OCI-LY7 (cell line): Measurements from ENCODE around the gene AGR2. TPM values are rescaled to one million over a fixed set of nuclear protein-coding genes. Genes with fewer than 3 reads are reported as not detected.

Experiments used
- BruUV-seq: library from RNA; stranded (reverse); fragments of 400-500 nt; replicated peaks from 2 replicates; lab custom pipeline; 2021; lab: Mats Ljungman, UMichigan
- CTCF ChIA-PET: fragments of 300-600 bp; sonication (Branson Sonifier 250); formaldehyde crosslinking; loops from one replicate; lab custom pipeline; 2022; ENCODE audit warnings: antibody characterized with exemption; ENCODE audit not compliant: unreplicated experiment; lab: Charles Lee
- POLR2A ChIA-PET: fragments of 300-600 bp; sonication (Branson Sonifier 250); formaldehyde crosslinking; loops from one replicate; lab custom pipeline; 2022; ENCODE audit warnings: antibody characterized with exemption; lab: Charles Lee
- DNase-seq: peaks from one replicate; pipeline ENCODE4 v3.0.0-alpha.2; 2015; ENCODE audit warnings: low spot score
- H2AFZ ChIP-seq: fragments of 200-600 bp; sonication (generic), shearing (Covaris generic); 2 replicates; pipeline ENCODE4 v1.6.1; 2014; ENCODE audit warnings: mild to moderate bottlenecking, antibody characterized with exemption, low read length, moderate library complexity
- H3K27ac ChIP-seq: fragments of 200-600 bp; sonication (generic); 2 replicates; pipeline ENCODE4 v1.5.1; 2014; ENCODE audit warnings: mixed run types, low read depth, mild to moderate bottlenecking, moderate library complexity, low read length, inconsistent platforms; ENCODE audit not compliant: poor library complexity, severe bottlenecking
- H3K36me3 ChIP-seq: fragments of 200-600 bp; sonication (generic); 2 replicates; pipeline ENCODE4 v1.6.1; 2014; ENCODE audit warnings: mild to moderate bottlenecking, antibody characterized with exemption, low read length, moderate library complexity, mixed read lengths; ENCODE audit not compliant: insufficient read depth
- H3K4me1 ChIP-seq: fragments of 200-600 bp; sonication (generic); 2 replicates; pipeline ENCODE4 v1.5.1; 2014; ENCODE audit warnings: mild to moderate bottlenecking, low read length; ENCODE audit not compliant: insufficient read depth, poor library complexity, severe bottlenecking
- H3K4me2 ChIP-seq: fragments of 200-600 bp; sonication (generic); 2 replicates; pipeline ENCODE4 v1.6.1; 2014; ENCODE audit warnings: mild to moderate bottlenecking, low read length
- H3K4me3 ChIP-seq: fragments of 200-600 bp; sonication (generic); 2 replicates; pipeline ENCODE4 v1.5.1; 2014; ENCODE audit warnings: mild to moderate bottlenecking, low read depth, low read length; ENCODE audit not compliant: poor library complexity, severe bottlenecking
- H3K79me2 ChIP-seq: fragments of 200-600 bp; sonication (generic); 2 replicates; pipeline ENCODE4 v1.6.1; 2016; ENCODE audit warnings: low read depth, mild to moderate bottlenecking, low read length, moderate library complexity, mixed read lengths; ENCODE audit not compliant: insufficient read depth
- H3K9me2 ChIP-seq: fragments of 200-600 bp; sonication (generic); 2 replicates; pipeline ENCODE4 v1.6.1; 2016; ENCODE audit warnings: mild to moderate bottlenecking, low read length, mixed read lengths; ENCODE audit not compliant: insufficient read depth
- H3K9me3 ChIP-seq: fragments of 200-600 bp; sonication (generic); 2 replicates; pipeline ENCODE4 v1.6.1; 2014; ENCODE audit warnings: mild to moderate bottlenecking, mixed run types, low read length, mixed read lengths
- H4K20me1 ChIP-seq: fragments of 200-600 bp; sonication (generic); 2 replicates; pipeline ENCODE4 v1.6.1; 2014; ENCODE audit warnings: mild to moderate bottlenecking, antibody characterized with exemption, low read length, moderate library complexity, mixed read lengths; ENCODE audit not compliant: insufficient read depth
- CTCF ChIP-seq: fragments of 200-600 bp; sonication (generic); conservative IDR thresholded peaks from 2 replicates; pipeline ENCODE4 v1.5.1; 2014; ENCODE audit warnings: mild to moderate bottlenecking, antibody characterized with exemption, low read length, moderate library complexity, mixed read lengths
- EZH2phosphoT487 ChIP-seq: fragments of 200-600 bp; sonication (generic); IDR thresholded peaks from 2 replicates; pipeline ENCODE4 v1.6.1; 2018; ENCODE audit warnings: low read depth, borderline replicate concordance, mild to moderate bottlenecking, mixed run types, antibody characterized with exemption, low read length, moderate library complexity, mixed read lengths
- intact Hi-C: fragments of 100-400 bp; cut with micrococcal nuclease; formaldehyde crosslinking; loops from one replicate; pipeline ENCODE4 v1.10.0; 2022; ENCODE audit not compliant: unreplicated experiment
- total RNA-seq, 2 experiments: library from RNA; depleted of rRNA in 1 of 2; stranded (reverse); fragments of >200 nt in 1 of 2; shearing (Covaris generic) in 1 of 2; gene quantifications; 2 replicates each; pipeline ENCODE4 v1.2.3, GENCODE V29; 2014 to 2022

The AGR2 gene
- total RNA-seq, 2 experiments from 2014 or later: not detected

DNA sequence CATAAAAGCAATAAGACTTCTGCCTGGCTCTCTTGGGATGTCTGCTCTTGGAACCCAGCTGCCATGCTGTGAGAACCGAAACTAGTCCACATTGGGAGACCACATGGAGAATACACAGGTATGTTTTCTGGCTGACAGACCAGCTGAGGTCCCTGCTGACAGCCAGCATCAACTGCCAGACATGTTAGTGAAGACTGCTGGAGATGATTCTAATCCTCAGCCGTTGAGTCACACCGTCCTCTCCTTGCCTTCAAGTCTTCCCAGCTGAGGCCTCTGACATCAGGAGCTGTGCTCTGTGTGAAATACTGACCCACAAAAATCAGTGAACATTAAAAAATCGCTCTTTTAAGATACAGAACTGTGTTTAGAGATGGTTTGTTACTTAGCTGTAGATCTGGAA lies 36.9 kb upstream of the AGR2 start:
- TF ChIP-seq EZH2phosphoT487: no peak
- no peaks in the 10 kb centered on the region for H3K36me3 ChIP-seq
- ChIA-PET POLR2A (interaction anchor here (0.9 kb wide), 1 partner anchor 18 kb away, joined by 3 read pairs; no protein-coding TSS in a partner anchor), CTCF (no interaction called here)
- H3K4me1 ChIP-seq: no peaks in the 10 kb centered on the region
- intact Hi-C loops: no loop called here
- no peaks in the 10 kb centered on the region for H3K79me2 ChIP-seq
- no peaks in the 10 kb centered on the region for H3K9me3 ChIP-seq
- no peaks in the 10 kb centered on the region for H4K20me1 ChIP-seq
- no TSS peak for BruUV-seq
- H3K4me3 ChIP-seq: no peak overlapping the region
- no peak overlapping the region for H2AFZ ChIP-seq
- H3K27ac ChIP-seq: no peak overlapping the region
- no peak overlapping the region for H3K4me2 ChIP-seq
- H3K9me2 ChIP-seq: no peaks in the 10 kb centered on the region
- DNase-seq: no peak

GRCh38 chr7:16840094-16840493 lies 35.3 kb upstream of the AGR2 start:
- POLR2A ChIA-PET: interaction anchor here (0.6 to 1.1 kb wide), 5 partner anchors 13 to 285 kb away, joined by 3 to 4 read pairs (median 3); no protein-coding TSS in a partner anchor
- Histone ChIP-seq H3K4me1 (no peaks in the 10 kb centered on the region), H3K27ac (no peak overlapping the region), H3K9me2 (no peaks in the 10 kb centered on the region), H3K36me3 (no peaks in the 10 kb centered on the region), H3K4me3 (no peak overlapping the region), H2AFZ (no peak overlapping the region), H3K9me3 (no peaks in the 10 kb centered on the region), H3K79me2 (no peaks in the 10 kb centered on the region), H3K4me2 (no peak overlapping the region), H4K20me1 (no peaks in the 10 kb centered on the region)
- CTCF ChIA-PET: no interaction called here
- intact Hi-C loops: no loop called here
- no TSS peak for BruUV-seq
- TF ChIP-seq CTCF: no peak
- no peak for TF ChIP-seq EZH2phosphoT487
- DNase-seq: no peak

DNA sequence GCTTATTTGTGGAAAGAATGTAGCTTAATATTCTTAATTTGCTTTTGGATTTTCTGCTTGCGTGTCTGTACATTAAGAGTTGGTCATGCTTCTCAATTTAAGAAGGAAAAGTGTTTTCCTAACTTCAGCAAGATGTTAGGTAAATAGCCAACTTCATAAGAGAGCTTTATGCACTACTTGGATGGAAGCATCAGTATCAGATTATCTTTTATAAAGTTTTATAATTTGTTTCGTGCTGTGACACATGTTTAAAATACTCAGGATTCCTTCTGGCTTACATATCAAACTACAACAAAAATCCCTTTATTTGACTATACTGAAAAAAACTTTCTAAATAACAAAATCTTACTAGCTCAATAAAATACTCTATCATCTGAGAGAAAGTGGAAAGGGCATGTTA lies 34.8 kb upstream of the AGR2 start:
- intact Hi-C loops: no loop called here
- no TSS peak for BruUV-seq
- Histone ChIP-seq H3K27ac (no peak overlapping the region), H2AFZ (no peak overlapping the region), H3K9me2 (no peaks in the 10 kb centered on the region), H3K4me3 (no peak overlapping the region), H4K20me1 (no peaks in the 10 kb centered on the region), H3K9me3 (no peaks in the 10 kb centered on the region), H3K4me2 (no peak overlapping the region), H3K4me1 (no peaks in the 10 kb centered on the region), H3K79me2 (no peaks in the 10 kb centered on the region), H3K36me3 (no peaks in the 10 kb centered on the region)
- CTCF ChIA-PET: no interaction called here
- POLR2A ChIA-PET: interaction anchor here (0.6 to 1.1 kb wide), 3 partner anchors 14 to 285 kb away, joined by 3 read pairs; no protein-coding TSS in a partner anchor
- no peak for TF ChIP-seq CTCF
- no peak for TF ChIP-seq EZH2phosphoT487
- DNase-seq: no peak
